Lung (tissue), 12 donors: ENCODE measurements around the gene OR2G2. TPM values are rescaled to one million over a fixed set of nuclear protein-coding genes. Genes with fewer than 3 reads are reported as not detected.

Source experiments
- ATAC-seq: fragments of 200-7000 bp; cut with Tn5 transposase; one replicate; pipeline ENCODE4 v1.9.1; 2020; ENCODE audit warnings: moderate number of reproducible peaks; ENCODE audit not compliant: insufficient read depth, low FRiP score
- DNase-seq, 3 donors: peaks; one replicate each; pipeline ENCODE4 v3.0.0-alpha.2; 2013 to 2017
- H3K27ac ChIP-seq, 2 donors: one replicate each; pipeline ENCODE4 v1.5.1; 2013; ENCODE audit warnings: mild to moderate bottlenecking in 2 of 2, moderate library complexity in 2 of 2, control low read depth in 1 of 2, inconsistent platforms in 1 of 2, low read depth in 1 of 2, low read length in 1 of 2
- H3K27me3 ChIP-seq, 3 donors: one replicate each; pipeline ENCODE4 v1.5.1; 2013; ENCODE audit warnings: low read length in 2 of 3; ENCODE audit not compliant: control insufficient read depth in 3 of 3, insufficient read depth in 3 of 3
- H3K36me3 ChIP-seq, 4 donors: one replicate each; pipeline ENCODE4 v1.5.1; 2013; ENCODE audit warnings: low read length in 4 of 4, mild to moderate bottlenecking in 1 of 4, moderate library complexity in 1 of 4; ENCODE audit not compliant: control insufficient read depth in 4 of 4, insufficient read depth in 4 of 4
- H3K4me1 ChIP-seq, 5 donors: one replicate each; pipeline ENCODE4 v1.5.1; 2013; ENCODE audit warnings: low read length in 5 of 5, mild to moderate bottlenecking in 2 of 5, moderate library complexity in 1 of 5; ENCODE audit not compliant: control insufficient read depth in 5 of 5, insufficient read depth in 5 of 5
- H3K4me3 ChIP-seq: one replicate; pipeline ENCODE4 v1.5.1; 2013; ENCODE audit warnings: mild to moderate bottlenecking, control low read depth, moderate library complexity
- H3K9ac ChIP-seq, 2 donors: one replicate each; pipeline ENCODE4 v1.5.1; 2013; ENCODE audit warnings: low read length in 2 of 2, control low read depth in 1 of 2; ENCODE audit not compliant: insufficient read depth in 1 of 2
- H3K9me3 ChIP-seq, 4 donors: one replicate each; pipeline ENCODE4 v1.5.1; 2013; ENCODE audit warnings: low read length in 3 of 4, mild to moderate bottlenecking in 1 of 4, moderate library complexity in 1 of 4; ENCODE audit not compliant: control insufficient read depth in 4 of 4, insufficient read depth in 3 of 4
- WGBS, 2 donors: extraction: QIAGEN DNeasy Blood & Tissue Kit; methylation state at CpG; one replicate each; pipeline ENCODE4 v1.1.7; 2013; 5-methylcytosine and 5-hydroxymethylcytosine counted together
- polyA plus RNA-seq, 2 donors: library from polyadenylated mRNA; stranded (reverse); fragments of 200-250 nt; gene quantifications; one replicate each; pipeline ENCODE4 v1.2.1, GENCODE V29; 2013
- total RNA-seq, 2 donors: library from RNA; depleted of rRNA in 1 of 2; stranded (reverse); fragments of >200 nt in 1 of 2; gene quantifications; one replicate each; pipeline ENCODE4 v1.2.1, GENCODE V29; 2014 to 2021
- TF ChIP-seq, protein P1 (sequence below): IDR thresholded peaks from 2 replicates; pipeline ENCODE4 v1.5.1; 2012; ENCODE audit warnings: mild to moderate bottlenecking; ENCODE audit errors: control extremely low read depth, extremely low read depth
- donor health status: control.
- donor health status: control.
- donor health status: Bipolar disorder and iron deficiency.
- donor health status: healthy.
- donor health status: DM: yes; HTN: yes; CAD: no.

OR2G2 gene
- total and polyA plus RNA-seq, 4 donors, result not detected

DNA sequence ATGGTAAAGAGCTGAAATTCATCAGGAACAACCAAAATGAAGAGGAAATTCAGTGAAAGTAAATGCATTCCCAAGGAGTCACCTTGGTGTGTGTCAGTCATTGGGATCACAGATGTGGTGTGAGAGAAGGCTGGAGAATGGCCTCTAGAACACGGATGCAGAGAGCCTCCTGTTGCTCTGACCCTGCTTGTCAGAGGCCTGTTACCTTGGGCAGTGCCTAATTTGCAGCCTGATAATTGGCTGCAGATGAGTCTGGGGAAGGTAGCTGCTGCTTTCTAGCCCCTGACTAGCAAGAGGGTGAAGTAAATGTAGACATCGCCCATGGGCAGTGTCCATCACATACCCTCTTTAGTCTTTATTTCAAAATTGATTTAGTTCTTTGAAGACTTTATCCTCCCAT lies 35.9 kb upstream of the OR2G2 start:
- no peaks in the 10 kb centered on the region for H3K4me1 ChIP-seq
- no peaks in the 10 kb centered on the region for H3K36me3 ChIP-seq
- 62 to 74% methylated on average over 2 of the region's 2 CpGs for WGBS, 2 donors
- no peaks in the 10 kb centered on the region for H3K9me3 ChIP-seq
- ATAC-seq, result no peak
- H3K27me3 ChIP-seq, result no peaks in the 10 kb centered on the region
- TF ChIP-seq, protein P1, sequence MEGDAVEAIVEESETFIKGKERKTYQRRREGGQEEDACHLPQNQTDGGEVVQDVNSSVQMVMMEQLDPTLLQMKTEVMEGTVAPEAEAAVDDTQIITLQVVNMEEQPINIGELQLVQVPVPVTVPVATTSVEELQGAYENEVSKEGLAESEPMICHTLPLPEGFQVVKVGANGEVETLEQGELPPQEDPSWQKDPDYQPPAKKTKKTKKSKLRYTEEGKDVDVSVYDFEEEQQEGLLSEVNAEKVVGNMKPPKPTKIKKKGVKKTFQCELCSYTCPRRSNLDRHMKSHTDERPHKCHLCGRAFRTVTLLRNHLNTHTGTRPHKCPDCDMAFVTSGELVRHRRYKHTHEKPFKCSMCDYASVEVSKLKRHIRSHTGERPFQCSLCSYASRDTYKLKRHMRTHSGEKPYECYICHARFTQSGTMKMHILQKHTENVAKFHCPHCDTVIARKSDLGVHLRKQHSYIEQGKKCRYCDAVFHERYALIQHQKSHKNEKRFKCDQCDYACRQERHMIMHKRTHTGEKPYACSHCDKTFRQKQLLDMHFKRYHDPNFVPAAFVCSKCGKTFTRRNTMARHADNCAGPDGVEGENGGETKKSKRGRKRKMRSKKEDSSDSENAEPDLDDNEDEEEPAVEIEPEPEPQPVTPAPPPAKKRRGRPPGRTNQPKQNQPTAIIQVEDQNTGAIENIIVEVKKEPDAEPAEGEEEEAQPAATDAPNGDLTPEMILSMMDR, result no peak
- H3K4me3 ChIP-seq, result no peak overlapping the region
- H3K9ac ChIP-seq, result no peak overlapping the region
- H3K27ac ChIP-seq, result no peak overlapping the region
- DNase-seq, result no peak

DNA sequence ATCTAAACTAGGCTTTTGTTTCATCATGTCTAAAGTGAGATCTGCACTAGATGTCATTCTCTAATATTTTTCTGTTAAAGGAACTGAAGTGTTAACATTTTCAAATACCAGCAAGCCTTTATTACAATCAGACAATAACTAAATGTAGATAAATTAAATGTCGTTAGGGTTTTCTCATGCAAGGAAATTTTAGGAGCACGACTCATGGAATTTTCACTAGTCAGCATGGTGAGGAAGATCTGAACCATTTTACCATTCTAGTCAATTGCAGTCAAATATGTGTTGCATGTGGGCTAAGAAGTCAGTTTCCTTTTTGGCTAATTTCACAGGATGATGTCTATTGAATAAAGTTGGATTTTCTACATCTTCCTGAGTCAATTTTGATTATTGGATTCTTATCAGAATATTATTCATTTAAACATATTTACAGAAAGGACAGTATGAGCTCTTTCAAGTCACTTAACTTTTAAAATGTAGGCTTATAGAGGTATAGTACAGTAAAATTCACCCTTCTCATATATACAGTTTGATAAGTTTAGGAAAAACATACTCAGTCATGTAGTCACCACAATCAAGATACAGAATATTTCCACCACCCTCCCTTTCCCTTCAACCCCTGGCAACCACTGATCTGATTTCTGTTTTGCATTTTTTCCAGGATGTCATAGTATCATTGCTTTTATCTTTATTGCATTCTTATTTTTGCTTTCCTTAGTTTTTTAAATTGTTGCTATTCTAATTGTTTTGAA lies 30.1 kb upstream of the OR2G2 start:
- TF ChIP-seq, protein P1, result no peak
- H3K9me3 ChIP-seq, result no peaks in the 10 kb centered on the region
- no peak for DNase-seq

DNA sequence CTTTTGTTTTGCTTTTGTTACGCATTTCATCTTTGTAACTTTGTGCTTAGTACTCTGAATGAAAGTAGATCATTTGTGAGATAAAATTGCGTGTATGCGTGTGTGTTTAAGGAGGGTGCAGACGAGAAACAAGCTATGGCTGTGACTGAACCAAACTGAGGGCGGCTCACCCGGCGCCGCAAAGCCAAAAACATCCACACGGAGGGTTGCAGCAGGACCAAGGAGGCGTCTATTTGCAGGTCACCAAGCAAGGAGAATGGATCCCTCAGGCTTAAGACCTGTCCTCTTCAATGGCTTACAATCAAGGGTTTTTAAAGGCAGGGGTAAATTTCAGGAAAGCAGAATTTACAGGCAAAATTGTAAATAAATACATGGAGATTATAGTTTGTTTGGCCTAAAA lies 26.4 kb upstream of the OR2G2 start:
- no peak overlapping the region for H3K9ac ChIP-seq
- no peak for DNase-seq
- H3K9me3 ChIP-seq, result no peaks in the 10 kb centered on the region
- ATAC-seq, result no peak
- no peak overlapping the region for H3K27ac ChIP-seq
- no peaks in the 10 kb centered on the region for H3K36me3 ChIP-seq
- no peaks in the 10 kb centered on the region for H3K4me1 ChIP-seq
- 69 to 80% methylated on average over 10 of the region's 10 CpGs for WGBS, 2 donors
- H3K27me3 ChIP-seq, result no peaks in the 10 kb centered on the region
- no peak overlapping the region for H3K4me3 ChIP-seq
- TF ChIP-seq, protein P1, result no peak

More for the DNA sequence above, 30.1 kb upstream of the OR2G2 start:
- Histone ChIP-seq H3K4me1 (no peaks in the 10 kb centered on the region), H3K4me3 (no peak overlapping the region), H3K36me3 (no peaks in the 10 kb centered on the region), H3K9ac (no peak overlapping the region), H3K27me3 (no peaks in the 10 kb centered on the region), H3K27ac (no peak overlapping the region)
- ATAC-seq, result no peak
- 83 to 93% methylated on average over 2 of the region's 2 CpGs for WGBS, 2 donors

DNA sequence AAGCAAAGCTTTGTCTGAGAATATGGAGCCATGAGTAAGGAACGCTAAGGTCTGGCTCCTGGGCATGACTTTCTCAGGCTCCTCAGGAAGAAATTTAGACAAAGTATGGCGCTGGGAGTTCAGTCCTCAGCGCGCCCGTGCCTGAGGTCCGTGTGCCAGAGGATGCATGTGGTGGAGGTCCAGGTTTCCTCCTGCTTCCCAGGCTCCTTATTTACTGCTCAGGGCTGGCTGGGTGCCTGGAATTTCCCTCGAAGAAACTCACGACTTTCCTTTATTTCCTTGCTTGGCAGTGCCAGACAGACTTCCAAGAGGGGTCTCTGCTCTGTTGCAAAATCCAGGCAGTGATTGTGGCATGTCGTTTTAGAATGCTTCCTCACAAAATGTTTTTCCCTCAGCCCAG lies 26.0 kb upstream of the OR2G2 start:
- ATAC-seq (no peak), DNase-seq (no peak)
- Histone ChIP-seq H3K9ac (no peak overlapping the region), H3K9me3 (no peaks in the 10 kb centered on the region), H3K27me3 (no peaks in the 10 kb centered on the region), H3K4me3 (no peak overlapping the region), H3K36me3 (no peaks in the 10 kb centered on the region), H3K4me1 (no peaks in the 10 kb centered on the region), H3K27ac (no peak overlapping the region)
- WGBS, 2 donors, result 59 to 74% methylated on average over 9 of the region's 9 CpGs
- TF ChIP-seq, protein P1, result no peak
